Ramos (cell line): ENCODE results near the gene ARHGAP44.

Experiments
- in situ Hi-C: fragments of 300-500 bp; cut with MboI; formaldehyde crosslinking; loops from one replicate; pipeline ENCODE4 v1.14.3; 2022; ENCODE audit warnings: low sequenced_read_pairs; ENCODE audit not compliant: unreplicated experiment

The ARHGAP44 gene, protein sequence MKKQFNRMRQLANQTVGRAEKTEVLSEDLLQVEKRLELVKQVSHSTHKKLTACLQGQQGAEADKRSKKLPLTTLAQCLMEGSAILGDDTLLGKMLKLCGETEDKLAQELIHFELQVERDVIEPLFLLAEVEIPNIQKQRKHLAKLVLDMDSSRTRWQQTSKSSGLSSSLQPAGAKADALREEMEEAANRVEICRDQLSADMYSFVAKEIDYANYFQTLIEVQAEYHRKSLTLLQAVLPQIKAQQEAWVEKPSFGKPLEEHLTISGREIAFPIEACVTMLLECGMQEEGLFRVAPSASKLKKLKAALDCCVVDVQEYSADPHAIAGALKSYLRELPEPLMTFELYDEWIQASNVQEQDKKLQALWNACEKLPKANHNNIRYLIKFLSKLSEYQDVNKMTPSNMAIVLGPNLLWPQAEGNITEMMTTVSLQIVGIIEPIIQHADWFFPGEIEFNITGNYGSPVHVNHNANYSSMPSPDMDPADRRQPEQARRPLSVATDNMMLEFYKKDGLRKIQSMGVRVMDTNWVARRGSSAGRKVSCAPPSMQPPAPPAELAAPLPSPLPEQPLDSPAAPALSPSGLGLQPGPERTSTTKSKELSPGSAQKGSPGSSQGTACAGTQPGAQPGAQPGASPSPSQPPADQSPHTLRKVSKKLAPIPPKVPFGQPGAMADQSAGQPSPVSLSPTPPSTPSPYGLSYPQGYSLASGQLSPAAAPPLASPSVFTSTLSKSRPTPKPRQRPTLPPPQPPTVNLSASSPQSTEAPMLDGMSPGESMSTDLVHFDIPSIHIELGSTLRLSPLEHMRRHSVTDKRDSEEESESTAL

DNA sequence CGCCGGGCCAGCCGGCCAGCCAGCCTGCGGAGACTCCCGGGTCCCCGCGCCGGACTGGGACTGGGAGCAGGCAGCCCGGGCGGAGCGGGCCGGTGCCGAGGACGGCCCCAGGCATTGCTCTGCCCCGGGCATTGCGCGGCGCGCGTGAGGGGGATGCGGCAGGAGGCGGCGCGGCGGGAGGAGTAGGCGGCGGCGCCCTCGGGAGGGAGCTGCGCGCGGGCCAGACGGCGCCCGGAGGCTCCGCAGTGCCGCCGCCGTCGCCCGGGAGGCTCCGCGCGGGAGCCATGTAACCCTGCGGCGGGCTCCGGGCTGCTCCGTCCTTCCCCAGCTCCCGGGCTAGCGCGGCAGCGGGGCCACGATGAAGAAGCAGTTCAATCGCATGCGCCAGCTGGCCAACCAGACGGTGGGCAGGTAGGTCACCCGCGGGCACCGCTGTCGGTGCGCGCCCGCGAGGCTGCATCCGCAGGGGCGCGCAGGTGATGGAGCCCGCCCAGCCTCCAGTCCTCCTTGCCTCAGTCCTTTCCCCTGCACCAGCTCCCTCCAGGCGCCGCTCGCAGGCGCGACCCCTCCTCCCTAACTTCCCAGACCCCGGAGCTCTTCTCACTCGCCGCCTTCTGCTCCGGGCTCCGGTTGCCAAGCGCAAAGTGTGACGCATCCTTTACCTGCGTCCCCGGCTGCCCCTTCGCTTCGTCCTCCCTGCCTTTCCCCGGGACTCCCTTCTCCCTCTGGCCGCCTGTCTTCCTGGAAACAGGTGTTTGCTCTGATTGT lies at the start of gene ARHGAP44:
Gene ARHGAP44 (plus strand): TSS at position 18 of the 768 bp plus-strand sequence. CDS start 341 bp downstream, at position 359.
- in situ Hi-C loops: no loop called here

DNA sequence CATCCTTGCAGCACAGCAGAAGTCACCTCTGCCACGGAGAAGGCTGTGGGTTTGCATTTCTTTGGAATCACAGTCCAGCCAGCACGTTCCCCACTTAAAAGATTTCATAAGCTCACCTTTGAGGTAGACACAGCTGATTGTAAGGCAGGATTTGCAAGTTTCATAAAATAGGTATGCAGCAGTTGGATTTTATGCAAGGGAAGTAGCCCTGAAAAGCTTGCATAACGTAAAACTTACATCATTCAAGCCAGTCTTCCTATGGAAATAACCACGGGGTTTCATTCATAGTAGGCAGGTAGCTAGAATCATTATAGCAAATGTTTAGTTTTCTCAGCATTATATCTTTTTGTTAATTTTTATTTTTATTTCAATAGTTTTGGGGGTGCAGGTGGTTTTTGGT lies 49.8 kb upstream of the ARHGAP44 start:
- in situ Hi-C loops: no loop called here

DNA sequence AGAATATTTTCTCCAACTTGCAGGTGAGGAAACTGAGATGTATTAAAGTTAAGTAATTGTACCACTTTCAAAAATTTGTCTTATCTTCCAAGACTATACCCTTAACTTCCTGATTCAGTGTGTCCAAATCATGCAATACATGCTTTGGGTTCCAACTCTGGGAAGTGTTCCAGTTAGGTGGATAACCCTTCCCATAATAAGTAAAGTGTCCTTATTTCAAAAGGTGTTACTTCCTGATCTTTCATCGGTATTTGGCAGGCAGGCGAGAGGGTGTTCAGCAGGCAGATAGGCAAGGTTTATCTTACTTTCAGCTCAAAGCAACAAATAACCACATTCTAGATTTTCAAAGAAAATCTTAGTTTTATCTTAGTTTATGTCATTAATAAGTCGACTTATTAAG lies 46.3 kb upstream of the ARHGAP44 start:
- in situ Hi-C loops: no loop called here

DNA sequence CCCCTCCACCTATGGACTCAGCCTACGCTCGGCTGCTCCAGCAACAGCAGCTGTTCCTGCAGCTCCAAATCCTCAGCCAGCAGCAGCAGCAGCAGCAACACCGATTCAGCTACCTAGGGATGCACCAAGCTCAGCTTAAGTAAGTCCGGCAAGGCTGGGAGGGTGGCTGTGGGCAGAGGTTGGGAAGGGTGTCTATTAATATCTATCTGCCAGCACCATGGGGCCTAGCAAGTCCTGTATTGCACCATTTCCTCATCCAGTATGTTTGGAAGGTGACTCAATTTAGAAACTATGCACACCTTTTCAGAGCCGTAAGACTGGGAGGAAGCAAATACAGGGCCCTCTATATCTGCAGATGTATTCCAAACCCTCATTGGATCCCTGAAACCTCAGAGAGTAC lies 45.0 kb upstream of the ARHGAP44 start:
- in situ Hi-C loops: no loop called here

DNA sequence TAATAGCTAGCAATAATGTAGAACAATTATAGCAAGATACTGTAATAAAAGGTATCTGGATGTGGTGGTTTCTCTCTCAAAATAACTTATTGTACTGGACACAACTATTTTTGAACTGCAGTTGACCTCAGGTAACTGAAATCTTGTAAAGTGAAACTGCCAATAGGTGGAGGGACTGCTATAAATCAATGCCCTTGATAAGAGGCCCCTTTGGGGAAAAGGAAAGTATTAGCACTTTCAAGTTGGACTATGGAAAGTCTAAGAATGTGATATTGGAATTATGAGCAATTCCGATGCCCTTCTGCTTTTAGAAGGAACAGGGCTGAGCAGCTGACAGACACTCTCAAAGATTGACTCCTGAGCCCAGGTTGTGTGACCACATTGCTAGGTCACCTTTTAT lies 44.5 kb upstream of the ARHGAP44 start:
- in situ Hi-C loops: no loop called here

DNA sequence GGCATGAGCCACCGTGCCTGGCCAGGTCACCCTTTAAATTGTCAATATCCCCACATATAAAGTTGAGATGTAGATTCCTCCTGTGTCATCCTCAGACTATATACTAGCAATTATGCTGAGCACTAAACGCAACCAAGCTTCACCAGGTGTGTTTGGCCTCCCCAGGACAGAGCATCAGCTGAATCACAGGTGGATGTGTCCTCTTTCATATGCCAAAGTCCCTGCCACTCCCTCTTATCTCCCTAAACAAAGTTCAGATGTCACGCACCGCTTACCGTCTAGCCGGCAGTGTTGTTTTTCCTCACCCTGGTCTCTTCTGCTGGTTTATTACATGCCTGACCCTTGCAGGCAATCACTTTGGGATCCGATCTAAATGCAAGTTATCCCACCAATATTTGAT lies 43.8 kb upstream of the ARHGAP44 start:
- in situ Hi-C loops: no loop called here

DNA sequence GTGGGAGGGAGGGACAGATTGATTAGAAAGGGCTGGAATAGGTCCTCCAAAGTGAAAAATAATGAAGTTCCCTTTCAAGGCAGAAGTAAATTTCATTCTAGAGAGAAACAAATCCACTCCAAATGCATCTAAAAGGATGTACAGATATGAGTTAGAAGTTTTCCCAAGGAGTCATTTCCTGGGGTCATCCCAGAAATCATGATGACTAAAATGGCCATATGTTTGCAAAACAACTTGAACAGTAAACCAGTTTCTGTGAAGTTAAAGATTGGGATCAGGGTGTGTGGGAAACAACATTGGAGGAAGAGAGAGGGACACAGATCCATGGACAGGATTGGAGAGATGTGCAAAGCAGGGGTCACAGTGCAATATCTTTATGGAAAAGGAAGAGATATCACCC lies 32.5 kb upstream of the ARHGAP44 start:
- in situ Hi-C loops: no loop called here

DNA sequence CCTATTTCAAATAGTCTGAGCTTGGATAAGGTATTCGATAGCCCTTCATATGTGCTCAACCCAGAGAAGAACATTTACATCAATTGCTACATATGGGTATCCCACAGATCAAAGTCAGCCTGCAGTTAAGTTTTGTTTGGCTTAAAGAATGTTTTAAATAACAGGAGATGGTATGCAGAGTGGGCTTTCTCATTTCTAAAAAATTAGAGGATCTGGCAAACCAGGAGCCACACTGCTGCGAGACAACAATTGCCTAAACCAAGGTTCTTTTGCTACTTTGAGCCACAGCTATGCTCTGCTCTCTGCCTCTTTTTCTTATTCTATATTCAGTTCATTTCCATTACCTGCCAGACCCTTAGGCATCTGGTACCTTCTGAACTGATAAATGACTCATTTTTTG lies 30.2 kb upstream of the ARHGAP44 start:
- in situ Hi-C loops: no loop called here

DNA sequence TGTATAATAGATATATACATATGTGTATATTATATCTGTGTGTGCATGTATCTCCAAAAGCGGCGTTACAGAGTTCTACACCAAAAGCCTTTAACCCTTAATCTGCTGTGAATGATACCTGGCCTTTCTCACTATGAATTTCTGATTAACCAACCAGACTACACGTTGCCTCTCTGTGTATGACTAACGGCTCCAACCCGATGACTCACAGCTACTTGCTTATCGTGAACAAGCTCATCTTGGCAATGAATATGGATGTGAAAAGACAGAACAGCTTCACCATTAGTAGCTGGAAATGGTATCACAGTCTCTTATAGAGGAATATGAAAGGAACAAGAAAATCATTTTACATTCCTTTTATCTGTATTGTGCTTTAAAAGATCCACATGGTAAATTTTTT lies 23.8 kb upstream of the ARHGAP44 start:
- in situ Hi-C loops: no loop called here

DNA sequence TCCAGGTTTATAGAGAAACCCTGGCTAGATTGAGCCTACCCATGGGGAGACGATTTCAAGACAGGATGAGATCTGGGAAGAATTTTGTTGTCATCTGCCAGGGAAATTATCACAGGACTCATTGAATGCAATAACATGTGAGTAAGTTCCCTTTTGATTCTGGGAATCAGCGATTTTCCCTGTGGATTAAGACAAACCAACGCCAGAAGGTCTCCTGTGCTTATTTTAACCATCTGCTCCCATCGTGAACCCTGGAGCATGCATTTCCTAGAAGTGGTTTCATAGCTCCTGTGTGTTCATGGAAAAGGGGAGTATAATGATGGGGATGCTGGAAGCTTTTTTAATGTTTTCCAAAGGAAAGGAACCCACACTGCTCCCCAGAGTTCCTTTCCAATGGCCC lies 21.0 kb upstream of the ARHGAP44 start:
- in situ Hi-C loops: no loop called here

DNA sequence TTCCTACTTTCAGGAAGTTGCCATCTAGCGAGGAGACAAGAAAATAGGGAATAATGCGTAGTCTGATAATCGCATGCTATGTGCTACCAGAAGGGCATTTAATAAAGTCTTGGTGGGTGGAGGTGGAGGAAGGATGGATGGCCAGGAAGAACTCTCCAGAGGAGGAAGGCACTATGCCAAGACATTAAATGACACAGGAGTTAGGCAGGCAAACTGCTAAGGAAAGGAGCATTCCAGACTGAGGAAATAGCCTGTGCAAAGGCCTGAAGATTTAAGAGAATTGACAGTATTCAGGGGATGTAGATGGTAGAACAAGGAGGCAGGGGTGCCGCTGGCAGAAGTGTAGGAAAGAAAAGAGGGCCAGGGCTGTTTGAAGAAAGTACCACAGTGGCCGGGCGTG lies 19.3 kb upstream of the ARHGAP44 start:
- in situ Hi-C loops: no loop called here

DNA sequence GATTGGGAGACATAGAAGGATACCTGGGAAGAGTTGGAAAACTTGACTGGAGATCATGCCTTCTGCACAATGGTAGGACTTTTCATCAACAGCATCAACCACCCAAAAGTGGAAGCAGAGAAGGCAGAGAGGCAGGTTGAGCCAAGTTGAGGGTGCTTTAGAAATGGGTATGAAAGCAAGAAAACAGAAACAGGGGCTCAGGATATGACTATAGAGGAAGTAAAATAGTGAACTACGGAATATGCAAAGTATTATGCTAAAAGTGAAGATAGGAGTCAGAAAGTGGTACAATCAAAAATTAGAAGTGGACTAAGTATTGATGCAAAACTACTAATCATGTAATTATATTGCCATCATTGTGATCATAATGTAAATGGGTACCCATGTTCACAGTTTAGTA lies 16.1 kb upstream of the ARHGAP44 start:
- in situ Hi-C loops: no loop called here

DNA sequence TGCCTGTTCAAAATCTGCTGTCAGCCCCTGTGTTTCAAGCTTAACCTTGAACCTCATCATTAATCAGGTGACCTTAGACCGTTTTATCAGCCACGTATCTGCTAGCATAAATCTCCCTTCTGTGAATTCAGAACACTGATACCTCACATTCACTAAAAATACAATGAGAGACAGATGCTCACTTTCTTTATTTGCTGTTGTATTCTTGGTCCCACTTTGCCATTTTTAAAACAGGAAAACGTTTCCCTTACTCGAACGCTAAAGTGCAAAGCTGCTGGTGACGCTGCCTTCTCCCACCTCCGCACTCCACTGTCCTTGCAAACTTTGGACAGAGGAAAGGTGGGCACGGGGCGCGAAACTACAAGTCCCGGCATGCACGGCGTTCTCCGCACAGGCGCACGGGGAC lies 220 bp upstream of the ARHGAP44 start:
- in situ Hi-C loops: no loop called here

DNA sequence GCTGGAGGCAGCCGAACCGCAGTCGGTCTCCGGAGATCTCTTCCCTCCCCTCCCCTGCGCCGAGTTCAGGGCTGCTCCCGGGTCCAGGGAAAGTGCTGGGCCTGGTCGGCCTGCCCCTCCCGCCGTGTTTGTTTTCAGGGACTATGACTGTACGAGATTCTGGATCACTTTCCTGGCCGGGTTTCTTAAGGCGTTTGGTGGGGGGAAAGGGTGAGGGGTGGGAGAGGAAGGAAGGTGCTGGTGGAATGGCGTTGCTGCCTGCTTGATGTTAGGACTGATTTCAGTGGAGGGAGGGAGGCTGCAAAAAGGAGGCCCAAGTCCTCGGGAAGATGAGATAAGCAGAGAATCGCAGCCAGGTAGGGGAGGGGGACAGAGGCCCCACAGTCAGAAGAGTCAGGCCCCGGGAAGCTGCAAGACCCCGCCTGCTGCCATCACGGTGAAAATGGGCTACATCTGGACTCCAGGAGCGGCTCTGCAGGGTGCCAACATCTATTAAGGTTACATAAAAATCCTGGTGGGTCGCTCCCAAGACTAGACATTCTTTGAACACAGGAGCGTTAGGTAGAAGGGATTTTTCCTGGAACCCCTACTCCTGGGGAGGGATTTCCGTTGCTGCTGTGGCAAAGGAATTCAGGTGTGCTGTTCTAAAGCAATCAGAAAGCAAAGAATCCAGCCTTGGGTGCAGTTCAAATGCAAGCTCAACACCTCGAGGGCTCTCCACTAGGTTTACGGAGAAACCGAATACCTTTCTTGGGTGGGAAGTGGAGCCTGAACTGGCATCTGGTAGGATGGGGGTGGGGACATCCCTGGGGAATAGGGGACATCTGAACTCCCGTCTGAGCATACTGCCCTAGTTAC lies 1.2 kb downstream of the ARHGAP44 start:
- in situ Hi-C loops: no loop called here

DNA sequence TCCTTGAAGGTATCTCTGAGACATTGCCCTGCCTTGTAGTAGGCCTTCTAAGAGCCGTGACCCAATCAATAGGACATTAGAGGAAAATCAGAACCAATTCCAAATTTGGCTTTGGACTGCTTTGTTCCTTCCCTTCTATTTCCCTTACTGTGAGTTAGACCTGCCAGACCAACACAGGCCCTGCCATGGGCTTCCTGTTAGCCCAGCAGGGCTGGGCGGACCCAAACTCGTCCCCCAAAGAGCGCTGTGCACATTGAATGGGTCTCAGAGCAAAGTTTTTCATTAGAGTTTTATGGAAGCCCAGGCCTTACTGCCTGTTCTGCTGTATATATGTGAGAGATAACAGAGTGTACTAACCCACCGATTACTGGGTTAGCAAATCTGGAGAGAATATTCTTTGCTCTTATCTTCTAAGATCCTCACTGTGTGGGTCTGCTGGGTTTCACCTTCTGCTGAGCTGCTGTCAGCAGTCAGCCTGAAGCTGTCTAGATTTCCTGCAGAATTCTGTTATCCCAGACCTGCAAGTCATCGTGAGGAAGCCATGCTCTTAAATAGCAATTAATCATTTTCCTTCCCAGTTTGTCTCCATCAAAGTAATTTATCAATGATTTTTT lies 5.7 kb downstream of the ARHGAP44 start:
- in situ Hi-C loops: no loop called here

DNA sequence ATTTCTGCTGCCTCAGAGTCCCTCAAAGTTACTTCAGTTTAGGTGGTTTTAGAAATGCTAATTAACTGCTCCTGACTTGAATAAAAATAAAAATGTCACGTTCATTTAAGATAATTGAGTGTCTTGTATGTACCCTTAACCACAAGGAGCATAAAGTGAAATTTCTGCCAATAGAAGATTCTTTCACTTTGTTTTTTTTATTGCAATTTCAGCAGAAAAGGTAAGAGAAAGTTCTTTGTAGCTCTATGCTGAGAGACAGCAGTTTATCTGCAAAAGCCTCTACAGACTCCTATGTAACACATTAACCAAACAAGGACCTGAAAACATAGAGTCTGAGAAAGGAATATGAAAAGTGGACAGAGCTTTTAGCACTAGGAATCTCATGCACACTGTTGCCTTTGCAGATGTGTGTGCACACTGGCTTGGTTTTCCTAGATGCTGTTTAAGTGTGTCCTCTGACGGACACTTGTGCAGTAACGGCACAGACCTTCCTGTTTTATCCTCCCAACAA lies 11.6 kb downstream of the ARHGAP44 start:
- in situ Hi-C loops: no loop called here

DNA sequence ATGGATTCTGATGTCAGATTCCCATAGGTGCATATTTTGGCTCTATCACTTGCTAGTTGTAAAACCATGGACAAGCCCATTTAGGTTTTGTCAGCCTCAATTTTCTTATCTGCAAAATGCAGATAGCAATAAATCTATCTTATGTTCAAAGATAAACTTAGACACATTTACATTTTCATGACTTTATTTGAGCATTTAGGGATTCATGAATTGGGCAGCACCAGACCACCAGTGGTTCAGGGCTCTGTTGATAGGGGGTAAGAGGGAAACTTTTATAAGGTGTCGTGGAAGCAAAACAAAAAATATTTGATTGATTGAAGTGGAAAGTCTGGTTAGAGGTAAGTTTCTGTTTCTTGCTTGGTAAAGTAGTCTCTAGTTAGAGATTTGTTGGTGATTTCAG lies 17.3 kb downstream of the ARHGAP44 start:
- in situ Hi-C loops: no loop called here

DNA sequence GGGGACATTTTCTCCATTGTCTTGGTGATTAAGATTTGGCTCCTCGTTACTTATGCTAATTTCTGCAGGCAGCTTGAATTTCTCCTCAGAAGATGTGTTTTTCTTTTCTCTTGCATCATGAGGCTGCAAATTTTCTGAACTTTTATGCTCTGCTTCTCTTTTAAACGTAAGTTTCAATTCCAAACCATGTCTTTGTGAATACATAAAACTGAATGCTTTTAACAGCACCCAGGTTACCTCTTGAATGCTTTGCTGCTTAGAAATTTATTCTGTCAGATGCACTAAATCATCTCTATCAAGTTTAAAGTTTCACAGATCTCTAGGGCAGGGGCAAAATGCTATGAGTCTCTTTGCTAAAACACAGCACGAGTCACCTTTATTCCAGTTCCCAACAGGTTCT lies 19.4 kb downstream of the ARHGAP44 start:
- in situ Hi-C loops: no loop called here

DNA sequence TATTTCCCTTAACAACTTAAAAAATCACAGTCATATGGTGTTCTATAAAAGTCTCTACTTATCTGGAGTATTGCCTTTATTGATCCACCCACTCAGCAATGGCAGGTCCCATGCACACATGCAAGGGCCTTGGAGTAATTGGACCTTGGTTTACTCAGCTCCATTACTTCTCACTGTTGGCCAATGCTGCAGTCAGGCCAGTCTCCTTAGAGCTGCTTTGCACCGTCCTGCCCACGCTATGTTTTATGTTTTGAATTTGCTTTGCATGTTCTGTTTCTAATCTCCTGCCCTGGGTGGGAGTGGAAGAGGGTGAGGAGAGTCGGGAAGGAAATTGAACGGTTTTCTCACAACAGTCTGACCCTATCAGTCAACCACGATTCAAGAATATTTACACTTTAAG lies 23.6 kb downstream of the ARHGAP44 start:
- in situ Hi-C loops: no loop called here
